GM19099 (cell line): Measurements from ENCODE around the gene RNASEL.

Experiments
- POLR2A ChIP-seq: IDR thresholded peaks from 3 replicates; pipeline ENCODE4 v1.6.1; 2011; ENCODE audit warnings: low read depth; ENCODE audit not compliant: insufficient read length; ENCODE audit errors: extremely low read depth

Gene RNASEL

DNA sequence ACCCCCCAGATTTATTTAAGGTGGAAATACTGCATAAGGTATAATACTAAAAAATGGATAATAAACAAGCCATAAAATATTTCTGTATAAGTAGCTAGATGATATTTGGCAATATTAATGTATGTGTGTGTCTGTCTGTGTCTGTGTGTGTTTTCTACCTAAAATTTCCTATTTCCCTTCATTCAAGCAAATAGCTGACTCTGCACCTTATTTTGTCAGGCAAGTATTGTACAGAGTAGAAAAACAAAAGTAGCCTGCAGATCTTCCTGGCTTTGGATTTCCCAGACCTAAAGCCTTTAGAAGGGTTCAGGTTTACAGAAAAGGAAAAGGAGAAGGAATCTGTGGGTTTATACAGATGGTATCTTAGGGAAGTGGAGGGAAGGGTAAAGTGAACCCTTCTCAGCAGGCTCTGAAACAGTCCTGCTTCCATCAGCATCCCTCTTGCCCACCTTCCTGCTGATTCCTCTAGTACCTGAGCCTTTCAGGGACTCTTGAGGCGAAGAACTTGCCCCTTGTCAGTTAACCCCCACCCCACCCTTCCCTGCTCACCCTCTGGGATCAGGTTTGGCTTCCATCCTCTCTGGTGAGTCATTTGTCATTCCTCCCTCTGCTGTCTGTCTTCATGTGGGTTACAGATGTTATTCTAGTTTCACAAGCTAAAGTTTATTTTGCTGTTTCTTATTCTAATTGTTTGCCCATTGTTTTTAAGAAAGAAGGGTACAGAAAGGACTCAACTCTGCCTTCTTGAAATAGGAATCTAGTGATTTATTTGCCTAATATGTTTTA lies 36.9 kb upstream of the RNASEL start:
- TF ChIP-seq POLR2A, result no peak

DNA sequence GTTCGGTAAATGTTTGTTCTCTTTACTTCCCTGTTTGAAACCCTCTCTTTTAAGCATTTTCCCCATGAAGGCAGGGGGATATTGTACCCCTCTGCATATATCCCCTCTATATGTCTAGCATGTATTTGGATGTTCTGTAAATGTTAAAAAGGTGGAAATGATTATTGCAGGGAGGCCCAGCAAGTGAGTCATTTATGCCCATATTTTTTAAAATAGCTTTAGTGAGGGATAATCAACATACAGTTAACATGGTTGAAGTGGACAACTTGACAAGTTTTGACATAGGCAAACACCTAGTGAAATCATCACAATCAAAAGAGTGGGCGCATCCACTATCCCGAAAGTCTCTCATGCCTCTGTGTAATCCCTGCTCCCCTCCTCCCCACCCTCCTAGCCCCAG lies 36.0 kb upstream of the RNASEL start:
- TF ChIP-seq POLR2A, result no peak

DNA sequence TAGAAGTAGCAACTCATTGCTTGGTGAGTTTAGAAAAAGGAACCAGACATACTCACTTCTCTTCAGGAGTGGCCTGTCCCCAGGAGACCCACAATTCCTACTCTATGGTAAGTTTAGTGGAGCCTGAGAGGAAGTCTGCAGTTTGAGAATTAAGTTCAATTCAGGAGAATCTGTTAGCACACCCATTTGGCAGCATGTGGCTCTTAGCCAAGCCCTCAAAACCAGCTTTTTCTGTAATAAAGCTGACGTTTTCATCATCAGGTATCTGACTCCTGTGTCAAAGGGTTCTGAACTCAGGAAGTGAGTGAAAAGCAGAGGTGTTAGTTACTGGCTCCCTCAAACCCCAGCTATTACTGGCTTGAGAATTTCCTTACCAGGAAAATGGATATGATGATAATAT lies 35.5 kb upstream of the RNASEL start:
- TF ChIP-seq POLR2A, result no peak

DNA sequence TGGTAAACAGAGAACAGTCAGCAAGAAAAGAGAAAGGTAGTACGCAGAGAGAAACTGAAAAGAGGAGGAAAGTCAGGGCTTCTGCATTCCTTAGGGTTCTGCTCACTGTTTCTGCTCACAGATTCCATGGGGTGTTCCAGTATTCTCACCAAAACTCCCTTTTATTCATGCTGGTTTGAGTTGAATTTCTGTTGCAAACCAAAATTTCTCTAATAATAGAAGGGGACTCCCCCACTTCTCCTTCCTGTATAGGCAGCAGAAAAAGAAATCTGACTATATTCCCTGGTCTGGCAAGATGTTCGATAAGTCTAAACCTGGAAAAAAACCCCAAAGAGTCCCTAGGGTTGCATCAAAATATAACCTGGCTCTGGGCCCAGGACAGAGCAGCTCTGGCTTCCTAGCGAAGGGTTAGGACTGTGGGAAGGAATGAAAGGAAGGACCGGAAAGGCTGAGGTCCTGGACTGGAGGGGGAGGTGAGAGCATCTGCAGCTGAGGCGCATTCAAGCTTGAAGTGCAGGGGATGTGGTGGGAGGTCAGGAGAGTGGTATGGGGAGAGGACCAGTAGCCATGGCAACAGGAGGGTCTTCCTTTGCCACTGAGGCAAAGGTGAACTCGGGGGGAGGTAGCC lies 34.0 kb upstream of the RNASEL start:
- no peak for TF ChIP-seq POLR2A

DNA sequence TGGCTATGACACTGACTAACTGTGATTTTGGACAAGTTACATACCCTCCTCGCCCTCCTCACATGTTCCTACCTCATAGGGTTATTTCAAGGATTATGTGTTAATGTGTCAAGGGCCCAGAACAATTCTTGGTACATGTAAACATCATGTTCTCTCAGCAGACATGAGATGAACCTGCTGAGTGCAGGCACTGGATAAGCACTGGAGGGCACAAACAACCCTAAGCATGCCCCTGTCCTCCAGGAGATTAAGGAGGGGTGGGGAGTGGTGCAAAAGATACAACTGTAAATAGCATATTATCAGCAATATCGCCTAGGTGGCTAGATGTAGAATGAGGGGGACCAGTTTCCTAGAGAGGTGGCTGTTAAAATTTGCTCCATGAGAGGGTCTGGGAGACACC lies 32.9 kb upstream of the RNASEL start:
- TF ChIP-seq POLR2A, result no peak

DNA sequence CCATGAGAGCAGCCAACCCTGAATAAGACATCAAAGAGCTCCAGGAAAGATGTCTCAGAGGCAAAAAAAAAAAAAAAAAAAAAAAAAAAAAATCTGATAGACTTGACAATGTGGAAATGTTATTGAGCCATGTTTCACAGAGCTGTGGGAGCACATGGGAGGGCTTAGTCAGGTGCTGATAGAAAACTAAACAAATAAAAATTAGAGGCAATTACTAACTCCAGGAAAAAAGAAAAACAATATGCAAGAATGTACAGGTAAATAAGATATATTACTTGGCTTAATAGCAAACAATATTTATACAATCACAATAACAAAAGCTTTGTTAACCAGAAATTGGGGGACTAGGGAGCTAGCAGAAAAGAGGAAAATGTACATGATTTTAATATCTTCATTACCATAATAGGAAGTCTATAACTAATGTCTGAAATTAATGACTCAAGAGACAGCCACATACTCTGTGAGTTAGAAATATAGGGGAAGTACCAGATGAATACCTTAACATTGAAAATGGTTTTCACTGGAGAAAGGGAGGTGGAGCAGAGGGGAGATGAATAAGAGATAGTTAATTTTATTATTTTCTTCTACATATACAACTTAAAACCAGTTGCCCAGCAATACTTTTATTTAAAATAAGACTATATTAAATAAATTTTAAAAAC lies 32.0 kb upstream of the RNASEL start:
- TF ChIP-seq POLR2A, result no peak

DNA sequence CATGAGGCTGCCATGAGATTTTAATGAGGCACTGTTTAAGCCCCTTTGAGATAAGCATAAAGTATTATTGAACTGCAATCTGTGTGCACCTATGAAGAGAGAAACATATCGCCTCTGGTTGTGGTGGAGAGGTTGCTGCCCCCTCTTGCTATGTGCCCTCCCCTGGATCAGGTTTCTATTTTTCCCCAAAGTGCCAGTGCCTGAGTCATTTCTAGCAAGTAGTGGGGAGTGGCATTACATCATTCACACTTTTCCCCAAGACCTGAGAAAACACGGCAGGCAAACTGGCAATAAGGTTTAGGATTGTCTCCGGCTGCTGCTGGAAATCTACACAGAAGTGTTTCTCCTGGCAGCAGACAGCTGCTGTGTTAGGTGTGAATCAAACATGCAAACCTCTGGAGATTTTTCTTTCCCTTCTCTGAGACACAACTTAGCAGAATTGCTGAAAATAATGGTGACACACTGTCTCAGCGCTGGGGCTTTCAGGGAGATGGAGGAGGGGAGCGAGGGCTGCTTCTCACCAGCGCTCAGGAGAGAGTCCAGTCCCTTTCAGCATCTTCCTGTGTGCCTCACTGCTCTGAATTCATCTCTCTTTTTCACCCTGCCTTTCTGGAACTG lies 28.8 kb upstream of the RNASEL start:
- TF ChIP-seq POLR2A, result no peak

DNA sequence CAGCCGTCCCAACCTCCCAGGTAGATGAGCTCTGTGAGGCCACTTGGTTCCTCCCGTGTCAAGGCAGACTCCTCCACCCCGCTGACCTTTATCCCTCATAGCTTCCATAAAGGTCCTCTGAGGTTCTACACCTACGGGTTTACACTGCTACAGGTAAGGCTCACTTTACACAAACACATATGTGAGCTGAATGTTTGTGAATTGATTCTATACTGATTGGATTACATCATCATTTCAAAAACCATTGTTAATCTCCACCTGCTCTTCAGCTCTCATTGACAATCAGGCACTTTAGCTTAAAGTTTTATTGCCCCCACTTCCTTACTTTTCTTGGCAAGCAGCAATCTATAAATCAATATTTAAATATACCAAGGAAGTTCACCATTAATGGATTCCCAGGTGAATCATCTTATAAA lies 28.0 kb upstream of the RNASEL start:
- no peak for TF ChIP-seq POLR2A

DNA sequence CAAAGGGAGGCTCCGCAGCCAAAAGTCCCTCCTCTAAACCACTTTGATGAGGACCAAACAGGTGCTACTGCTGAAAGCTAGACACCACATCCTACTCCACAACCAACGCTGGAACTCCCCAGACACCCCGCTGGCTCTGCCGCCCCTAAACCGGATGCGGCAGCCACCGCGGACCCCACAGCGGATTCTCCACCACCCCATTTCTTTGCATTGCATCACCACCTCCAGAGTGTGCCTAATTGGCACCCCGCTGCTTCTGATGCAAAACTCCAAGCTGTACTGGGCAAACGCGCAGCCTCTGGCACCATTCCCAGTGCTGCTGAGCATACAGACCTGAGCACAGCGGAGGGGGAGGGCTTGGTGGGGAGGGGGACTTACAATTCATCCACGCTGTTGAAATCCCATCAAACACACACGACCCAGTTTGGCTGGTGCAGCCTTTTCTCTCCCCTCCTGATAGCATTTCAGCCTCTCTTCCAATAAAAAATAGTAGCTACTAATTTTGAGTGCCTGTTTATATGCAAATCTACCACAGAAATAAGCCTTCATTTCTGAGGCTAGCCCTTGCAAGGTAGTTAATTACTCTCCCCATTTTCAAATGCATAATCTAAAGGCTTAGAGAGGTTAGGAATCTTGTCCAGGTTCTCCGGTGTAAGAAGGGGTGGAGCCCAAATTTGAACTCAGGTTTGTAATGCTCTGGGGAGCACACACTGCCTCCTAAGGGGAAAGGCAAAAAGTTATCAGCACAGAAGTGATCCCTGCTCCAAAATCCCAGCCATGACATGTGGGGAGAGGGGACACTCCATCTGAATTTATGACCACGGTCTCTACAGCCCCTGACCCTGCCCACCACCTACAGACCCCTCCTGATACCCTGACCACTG lies 27.3 kb upstream of the RNASEL start:
- no peak for TF ChIP-seq POLR2A

DNA sequence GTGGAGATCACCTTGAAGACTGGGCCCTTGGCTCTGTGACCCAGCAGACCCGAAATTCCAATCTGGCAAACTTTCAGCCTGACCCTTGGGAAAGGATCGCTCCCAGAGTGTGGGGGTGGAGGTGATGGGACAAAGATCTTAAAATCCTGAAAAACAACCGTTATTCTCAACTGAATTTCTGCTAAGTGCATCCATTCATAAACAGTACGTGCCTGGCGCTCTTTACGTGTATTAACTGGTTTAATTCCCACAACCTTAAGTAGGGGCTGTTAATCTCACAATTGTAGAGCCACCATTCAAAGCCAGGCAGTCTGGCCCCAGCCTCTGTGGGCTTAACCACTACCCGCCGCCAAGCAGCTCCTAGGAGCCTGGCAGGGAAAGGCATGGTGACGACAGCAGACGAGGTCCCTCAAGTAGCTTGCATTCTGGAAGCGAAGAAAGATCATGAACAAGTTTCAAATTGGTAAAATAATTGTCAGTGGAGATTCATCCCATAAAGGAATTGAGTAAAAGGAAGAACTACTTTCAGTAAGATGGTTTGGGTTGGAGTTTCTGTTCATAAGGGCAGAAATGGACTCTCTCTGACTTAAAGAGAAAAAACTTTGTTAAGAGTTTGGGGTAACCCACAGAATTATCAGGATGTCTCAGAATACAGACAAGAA lies 26.5 kb upstream of the RNASEL start:
- TF ChIP-seq POLR2A, result peak; percentile 30

DNA sequence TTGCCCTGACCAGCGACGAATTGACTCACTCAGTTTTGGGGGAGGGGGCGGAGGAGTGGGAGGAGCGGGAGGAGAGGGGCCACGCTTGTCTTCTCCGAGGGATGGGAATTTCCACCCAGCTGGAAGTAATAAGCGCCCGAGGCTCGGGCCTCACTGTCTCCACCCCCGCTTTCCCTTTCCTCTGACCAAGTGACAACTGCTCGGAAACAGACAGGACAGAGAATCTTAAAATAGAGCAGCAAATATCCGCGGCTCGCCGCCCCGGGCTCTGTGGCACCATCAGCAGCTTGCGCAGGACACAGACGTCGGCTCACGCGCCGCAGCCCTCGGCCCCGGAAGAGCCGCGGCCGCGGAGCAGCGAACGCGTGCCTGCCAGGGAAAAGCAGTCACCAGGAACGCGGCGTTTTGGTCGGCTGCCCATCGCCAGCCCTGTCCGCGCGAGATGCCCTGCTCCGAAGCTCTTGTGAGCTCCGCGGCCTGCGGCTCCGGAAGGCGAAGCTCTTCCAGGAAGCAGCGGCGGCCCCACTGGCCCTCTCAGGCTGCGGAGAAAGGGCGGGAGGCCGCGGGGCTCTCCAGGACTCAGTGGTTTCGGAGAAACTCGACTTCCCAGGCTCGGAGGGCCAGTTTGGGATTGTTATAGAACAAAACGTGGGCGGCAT lies 25.9 kb upstream of the RNASEL start:
- peak; percentile 75 for TF ChIP-seq POLR2A

DNA sequence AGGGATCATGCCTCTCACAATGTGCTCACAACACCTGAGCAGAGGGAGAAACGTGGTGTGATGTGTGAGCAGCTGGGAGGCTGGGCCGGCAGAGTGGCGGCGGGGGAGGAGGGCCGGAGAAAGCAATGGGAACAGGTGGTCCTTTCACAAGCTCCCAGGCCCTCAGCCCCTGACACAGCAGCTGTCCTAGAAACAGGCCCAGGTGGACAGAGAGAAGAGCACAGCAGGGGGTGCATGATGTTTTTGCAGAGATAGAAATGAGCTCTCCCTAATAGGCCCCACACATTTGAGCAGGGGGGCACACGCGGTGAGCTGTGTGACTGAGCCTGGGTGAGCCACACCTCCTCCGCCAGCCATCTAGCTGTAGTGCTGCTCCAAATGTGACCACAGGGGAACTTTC lies 22.7 kb upstream of the RNASEL start:
- TF ChIP-seq POLR2A, result no peak

DNA sequence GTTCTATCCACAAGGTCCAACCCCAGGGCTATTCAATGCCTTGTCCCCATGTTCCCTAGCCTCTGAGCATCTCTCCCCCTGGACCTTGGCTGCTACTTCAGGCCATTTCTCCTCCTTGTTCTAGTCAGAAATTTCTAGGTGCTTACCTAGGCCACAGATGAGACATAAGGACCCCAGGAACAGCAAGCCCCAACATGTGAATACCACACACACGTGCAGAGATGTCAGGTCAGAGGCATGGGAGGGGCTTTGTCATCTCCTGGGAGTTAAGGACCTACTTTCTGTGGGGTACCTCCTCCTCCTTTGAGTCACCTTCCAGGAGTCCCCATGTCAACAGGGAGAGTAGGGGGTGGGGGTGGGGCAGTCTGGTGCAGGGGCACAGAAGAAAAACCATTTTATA lies 22.3 kb upstream of the RNASEL start:
- TF ChIP-seq POLR2A, result no peak
